HG03469 (cell line): ENCODE data around the gene FSIP1.

ENCODE experiments used
- ATAC-seq: cut with Tn5 transposase; IDR thresholded peaks from one replicate; pipeline ENCODE4 v1.9.1; 2021; ENCODE audit warnings: mild to moderate bottlenecking, moderate library complexity, moderate number of reproducible peaks; ENCODE audit not compliant: unreplicated experiment

Gene FSIP1

DNA sequence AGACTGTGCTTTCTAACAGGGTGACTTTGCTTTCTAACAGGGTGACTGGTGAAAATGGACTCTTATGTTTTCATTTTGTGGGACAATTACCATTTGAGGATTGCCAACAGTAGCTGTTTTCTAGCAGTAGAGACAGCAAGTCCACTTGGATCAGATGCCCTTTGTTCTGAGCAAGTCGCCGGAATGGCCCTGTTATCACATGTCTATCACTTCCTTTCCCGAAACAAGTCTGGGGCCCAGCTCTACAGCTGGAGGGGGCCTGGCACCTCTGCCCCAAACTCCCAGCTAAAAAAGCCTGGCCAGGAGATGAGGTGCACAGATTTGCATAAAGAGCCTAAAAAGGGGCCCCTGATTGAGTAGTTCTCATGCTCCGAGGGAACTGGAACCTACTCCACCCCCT, 157.2 kb downstream of the FSIP1 start:
- no peak for ATAC-seq

DNA sequence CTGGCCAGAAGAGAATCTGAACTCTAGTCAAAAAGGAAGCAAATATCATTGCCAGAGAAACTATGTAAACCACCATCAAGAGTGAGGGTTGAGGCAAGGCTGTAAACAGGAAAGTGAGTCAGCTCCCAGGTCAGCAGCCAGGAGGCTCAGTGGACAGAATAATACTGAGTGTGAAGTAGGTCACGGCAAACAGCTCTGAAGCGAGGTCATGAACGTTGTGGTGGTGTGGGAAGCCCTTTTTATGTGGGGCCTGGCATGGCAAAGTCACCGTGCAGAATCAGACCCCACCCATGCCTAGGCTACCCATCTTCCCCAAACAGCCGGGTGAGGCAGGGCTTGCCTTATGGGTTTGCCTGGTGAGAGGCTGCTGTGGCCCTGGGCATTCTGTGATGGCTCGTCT, 157.8 kb downstream of the FSIP1 start:
- ATAC-seq, result no peak

DNA sequence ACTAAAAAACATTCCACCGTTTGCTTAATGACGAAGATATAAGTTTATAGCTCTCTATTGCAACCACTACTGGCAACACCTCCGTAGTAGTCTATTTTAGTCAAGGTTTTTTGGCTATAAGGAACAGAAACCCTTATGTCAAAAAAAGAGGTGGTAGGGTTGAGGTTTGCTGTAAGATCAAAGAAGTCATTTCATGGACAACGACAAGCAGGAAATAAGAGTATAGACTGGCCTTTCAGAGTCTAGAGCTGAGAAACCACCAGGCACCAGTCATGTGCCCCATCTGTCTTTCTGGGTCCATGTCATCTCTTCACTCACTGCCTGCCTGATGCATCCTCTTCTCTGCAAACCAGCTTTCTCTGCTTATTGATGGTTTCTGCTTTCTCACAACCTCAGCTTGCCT, 159.1 kb downstream of the FSIP1 start:
- peak; percentile 91 for ATAC-seq

DNA sequence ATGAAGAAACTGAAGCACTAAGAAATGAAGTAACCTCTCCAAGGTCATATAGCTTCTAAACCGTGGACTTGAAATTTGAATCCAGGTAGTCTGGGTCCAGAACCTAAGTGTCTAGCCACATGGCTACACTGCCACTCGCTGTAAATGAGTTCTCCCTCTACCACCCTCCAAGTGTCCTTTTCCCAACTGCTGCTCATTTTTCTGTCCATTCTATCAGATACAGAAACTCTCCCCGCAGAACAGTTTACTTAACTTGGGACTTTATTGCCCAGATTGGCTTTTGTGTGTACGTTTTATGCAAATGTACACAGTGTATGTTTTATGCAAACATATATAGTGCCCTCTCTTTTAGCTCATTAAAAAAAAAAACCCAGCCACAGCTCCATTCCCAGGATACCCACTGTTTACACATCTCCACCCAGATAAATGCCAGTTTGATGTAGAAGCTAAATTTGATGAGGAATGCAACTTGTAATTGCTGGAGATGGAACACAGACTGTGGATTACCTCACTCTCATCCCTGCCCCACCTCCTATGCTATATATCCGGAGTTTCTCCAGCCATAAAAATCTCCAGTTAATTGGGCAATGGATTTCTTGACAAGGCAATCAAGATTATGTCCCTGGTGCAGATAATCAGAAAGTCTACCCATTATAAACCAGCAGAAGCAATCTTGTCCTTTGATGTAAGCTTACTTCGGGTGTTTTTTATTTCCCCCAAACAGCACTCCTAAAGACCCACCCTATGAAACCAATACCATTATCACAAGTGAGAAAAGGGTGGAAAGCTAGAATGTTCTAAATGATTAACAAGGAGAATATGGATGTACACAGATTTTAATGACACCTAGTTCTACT, 159.8 kb downstream of the FSIP1 start:
- peak; percentile 1 for ATAC-seq

DNA sequence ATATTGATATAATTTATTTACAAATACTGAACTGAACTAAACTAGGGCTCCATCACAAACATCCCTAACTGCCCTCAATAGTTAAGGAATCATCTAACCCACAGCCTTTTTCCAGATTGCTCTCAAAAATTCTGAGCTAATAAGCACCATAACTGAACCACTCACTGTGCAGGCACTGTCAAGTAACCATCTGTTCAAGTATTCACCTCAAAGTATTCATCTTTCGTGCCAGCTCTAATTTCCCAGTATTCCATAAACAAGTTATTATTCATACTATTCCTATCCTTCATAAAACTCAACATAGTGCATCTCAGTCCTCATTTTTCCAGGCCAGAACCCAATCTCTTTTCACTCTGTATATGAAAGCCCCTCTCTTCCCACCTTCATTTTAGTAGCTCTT, 160.7 kb downstream of the FSIP1 start:
- no peak for ATAC-seq

DNA sequence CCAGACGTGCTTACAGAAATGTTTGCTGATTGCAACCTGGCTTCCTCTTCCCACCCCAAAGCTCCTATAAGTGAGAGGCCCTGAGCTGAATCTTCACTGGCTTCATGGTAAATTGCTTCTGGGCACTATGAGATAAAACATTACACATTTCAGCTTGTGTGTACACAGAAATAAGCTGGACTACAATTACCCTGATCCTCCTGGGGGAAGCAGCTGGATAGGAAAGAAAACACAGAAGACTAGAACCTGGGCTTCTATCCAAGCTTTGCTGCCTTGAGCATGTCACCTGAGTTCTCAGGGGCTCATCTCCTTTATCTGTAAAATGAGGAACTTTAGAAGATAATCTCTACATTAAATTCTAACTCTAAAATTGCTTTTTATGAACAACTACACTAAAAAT, 161.4 kb downstream of the FSIP1 start:
- no peak for ATAC-seq

DNA sequence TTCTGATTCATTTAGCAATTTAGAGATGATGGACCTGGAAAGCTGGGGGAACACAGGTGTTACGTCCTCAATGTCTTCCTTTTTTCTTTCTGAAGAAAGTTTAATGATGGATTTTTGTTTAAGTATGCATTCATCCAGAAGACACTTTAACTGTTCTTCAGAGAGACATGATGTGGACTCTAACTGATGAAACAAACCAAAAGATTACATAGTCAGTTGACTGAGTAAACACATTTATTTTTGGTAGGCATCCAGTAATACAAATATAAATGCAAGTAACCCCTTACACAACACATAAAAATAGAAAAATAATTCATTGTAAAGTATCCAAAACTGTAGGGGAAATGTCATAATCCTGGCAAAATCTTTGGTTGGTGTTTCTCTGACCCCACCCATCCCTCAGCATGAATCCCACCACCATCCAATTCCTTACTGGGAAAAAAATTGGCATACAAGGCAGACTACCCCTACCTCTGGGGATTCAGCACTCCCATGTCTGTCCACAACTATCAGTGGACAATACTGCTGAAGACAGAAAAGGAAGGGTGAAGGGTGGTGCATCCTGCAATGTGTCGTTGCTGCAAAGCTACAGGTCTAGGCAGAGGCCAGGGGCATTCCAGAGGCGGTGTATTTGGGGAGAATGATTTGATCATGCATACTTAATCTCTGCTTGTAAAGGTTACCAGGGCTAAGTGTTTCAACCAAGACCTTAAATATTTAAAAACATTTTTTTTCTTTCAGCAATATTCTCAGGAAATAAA, 164.4 kb downstream of the FSIP1 start:
- ATAC-seq, result no peak

DNA sequence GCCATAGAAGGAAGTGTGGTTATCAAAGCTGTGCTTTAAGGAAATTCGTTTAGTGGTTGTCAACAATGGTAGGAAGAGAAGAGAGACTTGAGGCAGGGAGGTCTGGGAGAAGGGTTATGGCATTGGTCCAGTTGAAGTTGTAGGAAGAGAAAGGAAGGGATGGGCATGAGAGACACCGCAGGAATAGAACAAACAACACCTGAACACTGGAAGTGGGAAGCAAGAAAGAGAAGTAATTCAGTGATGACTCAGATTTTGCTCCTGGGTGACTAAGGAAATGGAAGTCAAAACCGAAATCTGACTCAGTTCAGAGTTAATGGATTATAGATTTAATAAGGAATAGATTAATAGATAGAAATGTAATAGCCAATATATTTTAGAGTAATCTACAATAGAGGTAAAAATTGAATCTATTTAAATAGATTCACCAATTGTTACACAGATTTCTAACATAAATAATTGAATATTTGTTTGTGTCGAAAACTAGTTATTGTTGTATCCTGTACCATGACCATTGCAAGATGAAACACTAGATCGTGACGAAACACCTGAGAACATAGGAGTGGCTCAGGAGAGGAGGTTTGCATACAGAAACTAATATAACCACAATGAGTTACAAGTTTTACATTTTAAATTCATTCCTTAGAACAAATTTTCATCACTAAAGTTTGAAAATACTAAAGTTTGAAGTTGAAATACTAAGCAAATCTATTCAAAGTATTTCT, 165.7 kb downstream of the FSIP1 start:
- ATAC-seq, result no peak

DNA sequence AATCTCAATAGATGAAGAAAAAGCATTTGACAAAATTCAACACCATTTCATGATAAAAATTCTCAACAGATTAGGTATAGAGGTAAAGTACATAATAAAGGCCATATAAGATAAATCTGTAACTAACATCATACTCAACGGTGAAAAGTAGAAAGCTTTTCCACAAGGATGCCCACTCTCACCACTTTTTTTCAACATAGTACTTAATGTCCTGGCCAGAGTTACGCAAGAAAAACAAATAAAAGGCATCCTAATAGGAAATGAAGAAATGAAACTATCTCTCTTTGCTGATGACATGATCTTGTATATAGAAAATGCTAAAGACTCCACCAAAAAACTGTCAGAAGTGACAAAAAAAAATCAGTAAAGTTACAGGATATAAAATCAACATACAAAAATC, 168.8 kb downstream of the FSIP1 start:
- no peak for ATAC-seq

DNA sequence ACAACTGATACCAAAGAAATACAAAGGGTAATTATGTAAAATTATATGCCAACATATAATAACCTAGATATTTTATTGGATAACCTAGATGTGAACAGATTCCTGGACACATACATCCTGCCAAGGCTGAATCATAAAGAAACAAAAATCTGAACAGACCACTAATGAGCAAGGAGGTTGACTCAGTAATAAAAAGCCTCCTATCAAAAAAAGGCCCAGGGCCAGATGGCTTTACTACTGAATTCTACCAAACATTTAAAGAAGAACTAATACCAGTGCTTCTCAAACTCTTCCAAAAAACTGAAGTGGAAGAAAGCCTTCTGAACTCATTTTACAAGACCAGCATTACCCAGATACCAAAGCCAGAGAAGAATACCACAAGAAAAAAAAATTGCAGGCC, 169.4 kb downstream of the FSIP1 start:
- ATAC-seq, result no peak

DNA sequence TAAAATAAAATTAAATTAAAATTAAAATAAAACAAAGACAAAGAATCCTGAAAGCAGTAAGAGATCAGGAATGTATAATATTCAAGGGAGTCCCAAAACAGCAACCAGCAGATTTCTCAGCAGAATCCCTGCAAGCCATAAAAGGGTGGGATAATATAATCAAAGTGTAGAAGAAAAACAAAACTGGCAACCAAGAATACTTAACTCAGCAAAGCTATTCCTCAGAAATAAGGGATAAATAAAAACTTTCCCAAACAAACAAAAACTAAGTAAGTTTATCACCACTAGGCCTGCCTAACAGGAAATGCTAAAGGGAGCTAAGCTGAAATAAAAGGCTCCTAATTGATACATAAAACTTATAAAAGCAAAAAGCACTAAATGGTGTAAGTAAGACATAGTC, 172.0 kb downstream of the FSIP1 start:
- no peak for ATAC-seq

DNA sequence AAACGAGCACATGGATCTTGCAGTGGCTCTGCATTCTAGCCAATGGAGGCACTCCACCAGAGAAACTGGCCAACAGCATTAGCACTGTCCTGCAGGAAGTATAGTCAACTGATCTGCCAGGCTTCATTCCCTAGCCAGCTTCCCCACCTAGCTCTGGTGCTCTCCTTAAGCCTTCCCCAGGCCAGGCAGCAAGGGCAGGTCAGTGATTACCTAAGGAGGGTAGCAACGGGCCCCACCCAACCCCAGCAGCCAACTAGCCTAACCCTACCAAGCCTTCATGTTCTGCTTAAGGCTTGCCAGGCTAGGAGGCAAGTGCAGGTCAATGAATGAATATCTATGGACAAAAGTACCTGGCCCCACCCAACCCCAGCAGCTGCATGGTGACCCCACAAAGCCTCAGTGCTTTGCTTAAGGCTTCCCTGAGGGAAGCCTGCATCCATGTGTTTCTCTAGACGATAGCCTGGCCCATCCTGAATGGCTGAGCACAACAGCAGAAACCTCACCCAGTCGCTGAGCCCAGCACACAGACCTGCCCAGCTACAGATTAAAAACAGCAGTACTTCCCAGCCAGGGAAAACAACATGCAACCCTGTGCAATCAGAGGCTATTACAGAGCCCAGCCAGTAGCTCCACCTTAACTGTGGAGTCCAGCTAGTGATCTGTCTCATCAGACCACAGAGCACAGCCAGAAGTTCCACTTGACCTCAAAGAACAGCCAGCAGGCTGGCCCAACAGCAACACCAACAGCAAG, 173.3 kb downstream of the FSIP1 start:
- ATAC-seq, result no peak

DNA sequence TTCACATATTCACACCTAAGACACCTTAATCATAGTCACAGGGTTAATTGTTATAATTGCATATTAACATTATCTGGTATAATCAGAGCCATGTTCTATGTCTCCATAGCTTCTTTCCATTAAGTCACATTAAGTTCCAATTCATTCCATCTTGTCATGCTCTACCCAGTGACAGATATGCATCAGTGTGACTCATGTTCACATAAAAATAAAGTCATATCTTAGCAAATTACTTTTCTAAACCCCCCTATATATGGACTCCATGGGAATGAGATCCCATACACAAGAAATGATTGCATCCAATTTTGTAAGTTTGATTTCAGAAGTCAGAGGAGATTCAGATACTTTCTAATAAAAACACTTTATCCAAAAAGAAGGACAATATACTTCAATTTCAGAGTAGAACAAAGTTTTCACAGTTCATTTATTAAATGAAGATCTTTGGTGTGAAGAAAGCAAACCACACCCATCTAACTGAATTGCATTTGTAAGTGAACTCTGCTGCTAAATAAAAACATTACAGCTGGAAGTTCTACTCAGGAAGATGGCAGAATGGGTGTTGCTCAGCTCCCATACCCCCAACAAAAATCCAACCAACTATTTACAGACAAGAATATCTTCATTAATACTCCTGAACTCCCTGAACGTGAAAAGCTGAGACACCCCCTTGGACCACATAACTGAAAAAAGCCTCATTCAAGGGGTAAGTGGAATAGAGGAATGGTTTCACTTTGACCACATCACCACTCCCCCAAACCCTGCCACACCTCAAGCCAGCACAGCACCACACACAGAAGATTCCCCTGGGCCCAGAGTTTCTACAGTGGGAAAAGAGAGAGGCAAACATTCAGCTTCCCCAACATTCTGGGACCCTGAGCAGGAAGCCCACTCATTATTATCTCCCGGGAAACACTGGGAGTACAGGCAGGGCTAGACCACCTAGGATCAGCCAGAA, 174.2 kb downstream of the FSIP1 start:
- ATAC-seq, result no peak

DNA sequence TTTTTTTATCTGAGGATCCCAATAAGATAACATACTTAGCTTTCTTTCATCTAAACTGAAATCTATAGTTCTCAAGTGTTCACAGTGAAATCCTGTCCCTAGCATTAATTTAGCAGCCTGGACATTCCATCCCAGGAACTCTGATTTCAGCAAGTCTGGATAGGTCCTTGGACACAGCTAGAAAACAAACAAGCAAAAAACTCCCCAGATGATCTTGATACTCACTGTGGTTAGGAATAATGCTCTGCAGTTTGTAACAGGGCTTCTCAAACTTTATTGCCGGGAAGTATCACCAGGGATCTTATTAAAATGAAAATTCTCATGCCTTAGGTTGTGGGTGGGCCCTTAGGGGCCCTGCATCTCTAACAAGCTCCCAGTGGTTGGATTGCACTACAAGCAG, 177.5 kb downstream of the FSIP1 start:
- no peak for ATAC-seq

DNA sequence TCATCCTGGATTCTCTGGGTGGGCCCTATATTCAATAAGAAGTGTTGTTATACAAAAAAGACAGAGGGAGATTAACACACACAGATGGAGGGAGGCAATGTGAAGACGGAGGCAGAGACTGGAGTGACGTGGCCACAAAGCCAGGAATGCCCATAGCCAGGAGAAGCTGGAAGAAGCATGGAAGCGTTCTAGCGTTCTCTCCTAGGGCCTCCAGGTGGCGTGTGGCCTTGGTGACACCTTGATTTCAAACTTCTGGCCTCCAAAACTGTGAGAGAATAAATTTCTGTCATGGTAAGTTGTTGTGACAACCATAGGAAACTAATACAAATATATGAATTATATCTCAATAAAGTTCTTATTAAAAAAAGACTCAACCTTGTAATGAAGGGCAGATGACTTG, 180.5 kb downstream of the FSIP1 start:
- no peak for ATAC-seq

DNA sequence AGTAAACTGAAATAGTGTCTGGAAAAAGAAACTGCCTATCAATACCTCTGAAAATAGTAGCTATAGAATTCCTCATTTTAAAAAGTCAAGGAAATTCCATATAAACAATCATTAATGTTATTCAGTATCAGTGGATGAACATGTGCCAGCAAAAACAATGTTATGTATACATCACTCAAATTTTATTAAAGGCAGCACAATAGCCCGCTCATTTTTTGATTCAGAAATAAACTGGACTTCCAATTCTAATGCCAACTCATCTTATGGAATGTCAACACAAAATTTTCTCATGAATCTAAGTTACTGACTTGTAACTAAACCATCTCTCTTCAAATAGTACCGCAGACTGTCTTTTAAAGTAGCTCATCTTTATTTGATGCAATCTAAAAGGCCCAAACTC, 182.8 kb downstream of the FSIP1 start:
- no peak for ATAC-seq

DNA sequence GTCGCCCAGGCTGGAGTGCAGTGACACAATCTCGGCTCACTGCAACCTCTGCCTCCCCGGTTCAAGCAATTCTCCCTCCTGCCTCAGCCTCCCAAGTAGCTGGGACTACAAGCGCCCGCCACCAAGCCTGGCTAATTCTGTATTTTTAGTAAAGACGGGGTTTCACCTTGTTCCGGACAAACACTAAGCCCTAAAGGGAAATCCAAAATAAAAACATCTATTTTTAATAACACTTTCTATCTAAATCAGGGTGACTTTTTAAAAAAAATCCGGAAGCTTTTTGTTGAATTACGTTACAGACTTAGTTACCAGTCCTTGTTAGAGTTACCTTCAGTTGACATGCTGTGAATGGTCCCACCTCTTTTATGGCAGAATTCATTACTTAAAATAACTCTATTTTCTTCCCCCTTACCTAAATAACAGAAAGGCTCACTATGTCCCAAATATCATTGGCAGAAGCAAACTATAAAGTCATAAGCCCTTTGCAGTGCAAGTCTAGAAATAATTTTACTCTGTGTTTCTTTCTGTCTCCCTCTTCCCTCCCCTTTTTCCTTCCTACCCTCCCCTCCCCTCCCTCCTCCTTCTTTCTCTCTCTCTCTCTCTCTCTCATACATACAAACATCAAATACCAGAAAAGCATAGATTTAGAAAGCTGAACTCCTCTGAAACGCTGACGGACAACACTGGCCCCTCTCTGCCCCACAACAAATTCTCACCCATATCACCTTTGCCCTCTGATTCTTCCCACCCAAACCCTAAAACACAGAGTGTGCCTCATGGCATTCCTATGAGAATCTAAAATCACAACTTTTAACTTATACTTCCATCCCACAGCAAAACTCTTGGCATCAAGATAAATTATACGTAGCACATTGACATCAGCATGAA, 183.4 kb downstream of the FSIP1 start:
- no peak for ATAC-seq

DNA sequence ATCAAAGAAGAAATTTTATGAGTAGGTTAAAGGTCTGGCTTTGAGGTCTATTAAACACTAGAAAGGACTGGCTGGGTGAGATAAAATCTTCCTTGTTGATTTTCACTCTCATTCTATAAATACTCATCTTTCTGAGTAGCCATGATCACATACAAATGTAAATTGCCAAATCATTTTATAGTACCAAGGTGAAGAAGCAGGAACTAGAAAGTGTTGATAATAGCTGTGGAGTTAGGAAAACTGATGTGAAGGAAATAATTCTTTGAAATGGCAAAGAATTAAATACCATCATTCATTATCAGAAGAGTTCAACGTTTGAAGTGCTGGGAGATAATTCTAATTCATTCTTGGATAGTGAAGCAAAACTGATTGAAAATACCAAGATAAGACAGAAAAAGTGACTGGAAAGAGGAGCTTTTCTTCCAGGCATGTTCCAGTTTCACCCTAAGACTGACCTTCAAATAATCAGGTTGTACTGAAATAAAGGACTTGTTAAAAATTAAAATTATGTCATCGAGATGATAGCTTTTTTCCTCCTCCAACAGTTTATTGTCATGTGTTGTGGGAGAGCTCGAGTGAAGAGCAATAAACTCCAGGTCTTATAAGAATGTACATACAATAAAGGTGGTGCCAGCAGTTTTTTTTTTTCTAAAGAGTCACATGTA, 184.3 kb downstream of the FSIP1 start:
- no peak for ATAC-seq
